Measurements from ENCODE around the gene PRRT1.
"Not testable (repeated sequence)": the region's sequence is repeated elsewhere in the genome, so short reads cannot be mapped to it uniquely, and the experiment has no call there.

PRRT1 gene

GRCh38 chr6:32147401-32148132 lies 4.2 kb downstream of the PRRT1 start:
- no peaks in the 10 kb centered on the region for H3K9me3 Mint-ChIP-seq
- peaks cover 27 to 29% of the 10 kb centered on the region in 2 donors for H3K4me1 Mint-ChIP-seq (ENCODE audit: low read depth in 2 of 2)
- H3K27ac Mint-ChIP-seq, result peak overlapping the region in 1 of 2 donors; percentile 76
- no peak overlapping the region for H3K4me3 Mint-ChIP-seq
- DNase-seq (no peak), ATAC-seq (replicated peaks) (peak; percentile 32)
- H3K27me3 Mint-ChIP-seq, result peaks cover 42 to 62% of the 10 kb centered on the region in 2 donors
- H3K36me3 Mint-ChIP-seq (ENCODE audit: insufficient read depth), result peaks cover 7% of the 10 kb centered on the region

DNA sequence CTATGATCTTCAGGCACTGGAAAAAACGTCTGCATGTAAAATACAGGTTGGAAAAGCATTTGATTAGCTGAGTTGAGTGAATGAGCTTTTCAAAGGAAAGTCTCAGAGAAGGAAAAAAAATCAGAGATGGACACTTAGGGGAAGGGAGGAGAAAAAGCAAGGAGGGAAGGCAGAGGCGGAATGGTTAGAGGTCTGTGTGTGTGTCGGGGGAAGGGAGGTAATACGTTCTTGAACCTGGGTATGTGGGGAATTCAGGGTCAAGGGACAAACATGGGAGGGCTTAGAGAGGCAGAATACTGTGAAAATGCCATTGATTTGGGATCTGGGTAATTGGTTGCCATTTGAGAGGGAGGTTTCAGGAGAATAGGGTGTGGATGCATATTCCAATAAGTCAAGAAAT lies 5.1 kb downstream of the PRRT1 start:
- H3K4me1 Mint-ChIP-seq (ENCODE audit: low read depth in 2 of 2), result peaks cover 26 to 29% of the 10 kb centered on the region in 2 donors
- H3K4me3 Mint-ChIP-seq, result peak overlapping the region in 1 of 2 donors; percentile 3
- H3K9me3 Mint-ChIP-seq, result no peaks in the 10 kb centered on the region
- ATAC-seq (replicated peaks) (no peak), DNase-seq (no peak)
- no peak overlapping the region for H3K27ac Mint-ChIP-seq
- H3K27me3 Mint-ChIP-seq, result peaks cover 49 to 65% of the 10 kb centered on the region in 2 donors
- peaks cover 7% of the 10 kb centered on the region for H3K36me3 Mint-ChIP-seq (ENCODE audit: insufficient read depth)

DNA sequence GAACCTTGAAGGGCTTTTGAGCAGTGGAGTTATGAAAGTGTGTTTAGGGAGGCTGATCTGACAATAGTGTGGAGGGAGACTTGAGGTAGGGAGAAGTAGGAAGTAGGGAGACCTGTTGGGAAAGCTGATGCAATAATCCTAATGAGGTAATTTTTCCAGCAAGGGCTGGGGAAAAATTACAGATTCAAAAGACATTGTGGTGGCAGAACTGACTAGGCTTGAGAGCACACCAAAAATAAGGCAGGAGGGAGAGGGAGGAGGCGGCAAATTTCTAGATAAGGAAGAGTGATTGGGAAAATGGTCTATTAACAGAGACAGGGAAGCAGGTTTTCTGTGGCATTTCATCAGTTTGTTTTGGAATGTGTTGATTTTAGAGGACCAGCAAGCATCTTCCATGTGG lies 5.5 kb downstream of the PRRT1 start:
- no peak overlapping the region for H3K4me3 Mint-ChIP-seq
- peaks cover 50 to 65% of the 10 kb centered on the region in 2 donors for H3K27me3 Mint-ChIP-seq
- no peak overlapping the region for H3K27ac Mint-ChIP-seq

DNA sequence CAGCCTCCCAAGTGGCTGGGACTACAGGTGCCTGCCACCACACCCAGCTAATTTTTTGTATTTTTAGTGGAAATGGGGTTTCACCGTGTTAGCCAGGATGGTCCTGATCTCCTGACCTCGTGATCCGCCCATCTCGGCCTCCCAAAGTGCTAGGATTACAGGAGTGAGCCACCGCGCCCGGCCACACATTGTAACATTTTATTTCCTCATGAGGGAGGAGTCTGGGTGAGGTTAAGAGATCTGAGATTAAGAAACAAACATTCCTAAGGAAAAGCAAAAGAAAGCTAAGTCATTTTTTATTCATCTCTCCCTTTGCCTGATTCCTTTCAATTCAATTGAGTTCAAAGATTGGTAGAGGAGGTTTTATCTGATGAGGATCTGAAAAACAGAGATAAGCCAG lies 7.5 kb downstream of the PRRT1 start:
- DNase-seq; H3K36me3 Mint-ChIP-seq (ENCODE audit: insufficient read depth); H3K9me3 Mint-ChIP-seq; H3K4me3 Mint-ChIP-seq; ATAC-seq (replicated peaks); H3K27ac Mint-ChIP-seq: not testable (repeated sequence)
- Mint-ChIP-seq H3K4me1 (ENCODE audit: low read depth in 2 of 2) (peaks cover 18 to 19% of the 10 kb centered on the region in 2 donors), H3K27me3 (peaks cover 38 to 54% of the 10 kb centered on the region in 2 donors)

More for the DNA sequence above, 5.5 kb downstream of the PRRT1 start:
- H3K36me3 Mint-ChIP-seq (ENCODE audit: insufficient read depth), result peaks cover 7% of the 10 kb centered on the region
- ATAC-seq (replicated peaks) (no peak), DNase-seq (no peak)
- no peaks in the 10 kb centered on the region for H3K9me3 Mint-ChIP-seq
- peaks cover 22 to 28% of the 10 kb centered on the region in 2 donors for H3K4me1 Mint-ChIP-seq (ENCODE audit: low read depth in 2 of 2)

DNA sequence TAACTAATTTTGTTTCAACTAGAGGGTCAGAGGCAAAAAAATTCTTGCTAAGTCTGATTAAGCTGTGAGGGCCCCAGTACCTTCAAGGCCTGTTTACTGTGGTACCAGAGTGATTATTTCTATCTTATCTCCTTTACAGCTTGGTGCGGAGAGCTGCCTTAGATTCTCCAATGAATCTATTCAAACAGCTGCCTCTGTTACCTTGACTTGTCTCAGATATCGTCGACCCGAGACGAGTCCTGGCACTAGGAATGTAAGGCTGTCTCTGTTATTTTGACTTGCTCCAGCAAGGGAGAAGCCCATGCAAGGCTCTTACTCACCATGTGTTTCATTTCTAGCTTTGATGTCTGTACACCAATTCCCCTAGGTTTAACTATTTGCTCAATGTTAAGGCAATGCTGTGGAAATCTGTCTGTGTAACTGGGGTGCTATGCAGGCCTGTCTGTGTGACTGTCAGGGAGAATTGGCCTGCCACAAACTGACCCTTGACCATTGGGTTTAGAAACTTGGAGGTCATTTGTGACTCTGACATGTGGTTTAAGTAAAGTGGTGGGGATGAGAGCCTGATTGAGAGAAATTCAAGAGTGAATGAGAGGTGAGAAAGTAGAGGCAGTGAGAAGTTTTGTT lies 11.2 kb downstream of the PRRT1 start:
- Mint-ChIP-seq H3K4me3 (no peak overlapping the region), H3K27me3 (peaks cover 14 to 23% of the 10 kb centered on the region in 2 donors), H3K27ac (no peak overlapping the region), H3K9me3 (no peaks in the 10 kb centered on the region), H3K4me1 (ENCODE audit: low read depth in 2 of 2) (no peaks in the 10 kb centered on the region), H3K36me3 (ENCODE audit: insufficient read depth) (no peaks in the 10 kb centered on the region)
- ATAC-seq (replicated peaks) (no peak), DNase-seq (no peak)

GRCh38 chr6:32139590-32139989 lies 12.1 kb downstream of the PRRT1 start:
- Mint-ChIP-seq H3K4me1 (ENCODE audit: low read depth in 2 of 2) (no peaks in the 10 kb centered on the region), H3K4me3 (no peak overlapping the region), H3K27ac (no peak overlapping the region), H3K9me3 (no peaks in the 10 kb centered on the region), H3K36me3 (ENCODE audit: insufficient read depth) (no peaks in the 10 kb centered on the region), H3K27me3 (peaks cover 14 to 23% of the 10 kb centered on the region in 2 donors)
- ATAC-seq (replicated peaks), result no peak
- DNase-seq, result no peak

DNA sequence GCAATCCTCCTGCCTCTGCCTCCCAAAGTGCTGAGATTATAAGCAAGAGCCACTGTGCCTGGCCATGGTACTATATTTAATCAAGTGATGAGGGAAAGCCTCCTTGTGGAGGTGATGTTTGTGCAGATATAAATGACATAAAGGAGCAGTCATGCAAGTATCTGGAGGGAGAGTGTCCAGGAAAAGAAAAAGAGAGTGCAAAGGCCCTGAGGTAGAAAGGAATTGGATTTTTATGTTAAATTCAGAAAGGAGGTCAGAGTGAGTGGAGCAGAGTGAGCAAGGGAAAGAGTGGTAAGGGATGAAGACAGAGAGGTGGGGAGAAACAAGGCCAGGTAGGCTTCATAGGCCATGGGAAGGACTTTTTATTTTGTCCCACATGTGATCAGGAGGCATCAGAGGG lies 14.3 kb downstream of the PRRT1 start:
- H3K4me3 Mint-ChIP-seq, result no peak overlapping the region
- H3K36me3 Mint-ChIP-seq (ENCODE audit: insufficient read depth), result no peaks in the 10 kb centered on the region
- H3K9me3 Mint-ChIP-seq, result no peaks in the 10 kb centered on the region
- peaks cover 19 to 22% of the 10 kb centered on the region in 2 donors for H3K27me3 Mint-ChIP-seq
- H3K4me1 Mint-ChIP-seq (ENCODE audit: low read depth in 2 of 2), result no peaks in the 10 kb centered on the region
- no peak overlapping the region for H3K27ac Mint-ChIP-seq
- ATAC-seq (replicated peaks), result no peak
- no peak for DNase-seq

GRCh38 chr6:32133786-32134185 lies 18.0 kb downstream of the PRRT1 start:
- H3K27me3 Mint-ChIP-seq, result peaks cover 0 to 6% of the 10 kb centered on the region in 2 donors
- ATAC-seq (replicated peaks) (no peak), DNase-seq (no peak)
- H3K27ac Mint-ChIP-seq, result no peak overlapping the region
- no peak overlapping the region for H3K4me3 Mint-ChIP-seq
- no peaks in the 10 kb centered on the region for H3K9me3 Mint-ChIP-seq
- H3K4me1 Mint-ChIP-seq (ENCODE audit: low read depth in 2 of 2), result peaks cover 6 to 8% of the 10 kb centered on the region in 2 donors
- peaks cover 7% of the 10 kb centered on the region for H3K36me3 Mint-ChIP-seq (ENCODE audit: insufficient read depth)

DNA sequence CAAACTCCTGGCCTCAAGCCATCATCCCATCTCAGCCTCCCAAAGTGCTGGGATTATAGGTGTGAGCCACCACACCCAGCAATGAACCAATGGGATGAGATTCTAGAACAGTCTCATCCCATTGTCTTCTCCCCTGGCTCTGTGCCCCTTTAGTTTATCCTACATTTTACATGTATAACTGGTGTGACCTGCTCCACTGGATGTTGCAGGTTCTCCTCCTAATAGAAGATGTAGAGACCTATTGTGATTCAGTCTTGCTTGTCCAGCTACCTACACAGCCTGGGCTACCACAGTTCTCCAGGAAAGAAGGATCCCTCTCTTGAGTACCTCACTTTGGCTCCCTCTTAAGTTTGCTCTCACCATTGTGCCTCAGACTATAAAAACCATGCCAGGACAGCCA lies 19.6 kb downstream of the PRRT1 start:
- H3K27me3 Mint-ChIP-seq, result peaks cover 0 to 6% of the 10 kb centered on the region in 2 donors
- ATAC-seq (replicated peaks), result no peak

DNA sequence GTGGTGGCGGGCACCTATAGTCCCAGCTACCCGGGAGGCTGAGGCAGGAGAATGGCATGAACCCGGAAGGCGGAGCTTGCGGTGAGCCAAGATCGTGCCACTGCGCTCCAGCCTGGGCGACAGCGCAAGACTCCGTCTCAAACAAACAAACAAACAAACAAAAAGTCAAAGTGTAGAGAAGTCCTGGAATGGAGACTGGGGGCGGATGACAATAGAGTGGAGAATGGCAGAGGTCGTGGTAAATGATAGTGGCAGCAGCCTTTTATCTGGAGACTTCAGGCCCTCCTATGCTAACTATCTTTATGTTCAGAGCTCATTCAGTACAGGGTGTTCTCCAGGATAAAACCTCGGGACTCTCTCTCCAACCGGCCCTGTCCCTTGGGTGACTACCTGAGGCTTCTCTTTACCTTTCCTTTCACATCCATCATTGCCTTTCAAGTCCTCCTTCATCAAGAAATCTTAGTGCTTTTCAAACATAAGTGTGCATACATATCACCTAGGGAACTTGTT lies 20.2 kb downstream of the PRRT1 start:
- ATAC-seq (replicated peaks), result no peak
- Mint-ChIP-seq H3K9me3 (no peaks in the 10 kb centered on the region), H3K27me3 (peaks cover 0 to 6% of the 10 kb centered on the region in 2 donors), H3K4me1 (ENCODE audit: low read depth in 2 of 2) (peaks cover 26 to 28% of the 10 kb centered on the region in 2 donors), H3K36me3 (ENCODE audit: insufficient read depth) (peaks cover 25% of the 10 kb centered on the region), H3K4me3 (peak overlapping the region; percentile 8 to 22), H3K27ac (no peak overlapping the region)
- no peak for DNase-seq

More for the DNA sequence above, 19.6 kb downstream of the PRRT1 start:
- no peaks in the 10 kb centered on the region for H3K9me3 Mint-ChIP-seq
- H3K36me3 Mint-ChIP-seq (ENCODE audit: insufficient read depth), result peaks cover 21% of the 10 kb centered on the region
- no peak overlapping the region for H3K4me3 Mint-ChIP-seq
- peaks cover 20 to 22% of the 10 kb centered on the region in 2 donors for H3K4me1 Mint-ChIP-seq (ENCODE audit: low read depth in 2 of 2)
- no peak overlapping the region for H3K27ac Mint-ChIP-seq
- DNase-seq, result no peak

DNA sequence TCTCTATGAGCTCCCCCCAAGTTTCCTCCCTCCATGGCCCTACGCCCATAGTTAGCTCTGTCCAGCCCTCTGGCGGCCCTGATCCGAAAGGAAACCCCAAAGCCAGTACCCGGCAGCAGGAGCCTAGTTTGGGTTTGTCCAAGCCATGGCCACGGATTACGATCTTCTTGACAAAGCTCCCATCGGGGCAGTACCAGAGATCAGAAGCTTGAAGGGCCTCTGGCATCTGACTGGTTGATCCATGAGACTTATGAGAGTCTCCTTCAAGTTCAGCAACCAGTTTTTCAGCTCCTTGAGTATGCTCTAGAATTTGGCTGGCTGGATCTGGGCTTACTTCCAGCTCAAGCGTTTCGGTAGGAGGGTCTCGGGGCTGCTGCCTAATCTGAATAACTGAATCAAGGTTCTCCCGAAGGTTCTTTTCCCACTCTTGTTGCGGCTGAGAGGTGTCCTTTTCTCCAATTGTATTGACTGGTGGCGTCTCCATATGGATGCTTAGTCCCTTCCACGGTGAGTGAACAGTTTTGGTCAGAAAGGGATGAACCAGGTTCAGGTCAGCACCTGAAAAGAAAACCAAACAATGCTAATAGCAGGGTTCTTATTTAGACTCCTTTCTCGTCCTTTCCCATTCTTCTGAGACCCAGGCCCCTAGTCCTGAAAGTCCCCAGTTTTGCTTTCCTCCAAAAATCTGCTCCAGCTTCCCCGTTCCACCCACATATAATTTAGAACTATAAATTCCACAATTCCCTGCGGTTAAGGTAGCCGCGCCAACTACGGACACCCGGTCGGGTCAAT lies 22.2 kb downstream of the PRRT1 start:
- H3K36me3 Mint-ChIP-seq (ENCODE audit: insufficient read depth), result peaks cover 36% of the 10 kb centered on the region
- peak overlapping the region; percentile 97 to 100 for H3K4me3 Mint-ChIP-seq
- no peaks in the 10 kb centered on the region for H3K9me3 Mint-ChIP-seq
- peak overlapping the region; percentile 96 to 99 for H3K27ac Mint-ChIP-seq
- ATAC-seq (replicated peaks) (no peak), DNase-seq (no peak)
- H3K4me1 Mint-ChIP-seq (ENCODE audit: low read depth in 2 of 2), result peaks cover 31 to 34% of the 10 kb centered on the region in 2 donors
- H3K27me3 Mint-ChIP-seq, result peaks cover 0 to 6% of the 10 kb centered on the region in 2 donors

GRCh38 chr6:32128751-32129296 lies 22.9 kb downstream of the PRRT1 start:
- peak overlapping the region; percentile 96 to 99 for H3K27ac Mint-ChIP-seq
- ATAC-seq (replicated peaks) (no peak), DNase-seq (no peak)
- peaks cover 42% of the 10 kb centered on the region for H3K36me3 Mint-ChIP-seq (ENCODE audit: insufficient read depth)
- peaks cover 33 to 40% of the 10 kb centered on the region in 2 donors for H3K4me1 Mint-ChIP-seq (ENCODE audit: low read depth in 2 of 2)
- H3K9me3 Mint-ChIP-seq, result no peaks in the 10 kb centered on the region
- peaks cover 0 to 3% of the 10 kb centered on the region in 2 donors for H3K27me3 Mint-ChIP-seq
- H3K4me3 Mint-ChIP-seq, result peak overlapping the region; percentile 97 to 100
